ENCODE measurements around the gene AAMDC.
A peak's percentile ranks its signal among the peaks of the same experiment; 100 is the strongest.
"Not testable (repeated sequence)": the region's sequence is repeated elsewhere in the genome, so short reads cannot be mapped to it uniquely, and the experiment has no call there.

Gene AAMDC

DNA sequence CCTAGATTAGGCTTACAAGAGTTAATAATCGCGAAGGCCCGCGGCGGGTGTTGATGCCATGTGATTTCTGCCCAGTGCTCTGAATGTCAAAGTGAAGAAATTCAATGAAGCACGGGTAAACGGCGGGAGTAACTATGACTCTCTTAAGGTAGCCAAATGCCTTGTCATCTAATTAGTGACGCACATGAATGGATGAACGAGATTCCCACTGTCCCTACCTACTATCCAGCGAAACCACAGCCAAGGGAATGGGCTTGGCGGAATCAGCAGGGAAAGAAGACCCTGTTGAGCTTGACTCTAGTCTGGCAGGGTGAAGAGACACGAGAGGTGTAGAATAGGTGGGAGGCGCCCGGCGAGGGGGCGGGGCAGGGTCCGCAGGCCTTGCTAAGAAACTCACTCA, 65.5 kb downstream of the AAMDC start:
- no peak for DNase-seq (ENCODE audit: low read depth)

DNA sequence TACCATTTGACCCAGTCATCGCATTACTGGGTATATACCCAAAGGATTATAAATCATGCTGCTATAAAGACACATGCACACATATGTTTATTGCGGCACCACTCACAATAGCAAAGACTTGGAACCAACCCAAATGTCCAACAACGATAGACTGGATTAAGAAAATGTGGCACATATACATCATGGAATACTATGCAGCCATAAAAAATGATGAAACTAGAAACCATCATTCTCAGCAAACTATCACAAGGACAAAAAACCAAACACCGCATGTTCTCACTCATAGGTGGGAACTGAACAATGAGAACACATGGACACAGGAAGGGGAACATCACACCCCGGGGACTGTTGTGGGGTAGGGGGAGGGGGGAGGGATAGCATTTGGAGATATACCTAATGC, 68.1 kb downstream of the AAMDC start:
- not testable (repeated sequence) for DNase-seq (ENCODE audit: low read depth)

- peak; percentile 11 for DNase-seq (ENCODE audit: low read depth)
Observed at GRCh38 chr11:77890100-77890614, 69.2 kb downstream of the AAMDC start.

GRCh38 chr11:77890619-77891056, 69.7 kb downstream of the AAMDC start:
- DNase-seq (ENCODE audit: low read depth): peak; percentile 67

- peak; percentile 7 for DNase-seq (ENCODE audit: low read depth)
Observed at GRCh38 chr11:77891256-77891655, 70.3 kb downstream of the AAMDC start.

- DNase-seq (ENCODE audit: low read depth): not testable (repeated sequence)
Observed at GRCh38 chr11:77891703-77892102, 70.8 kb downstream of the AAMDC start.

DNA sequence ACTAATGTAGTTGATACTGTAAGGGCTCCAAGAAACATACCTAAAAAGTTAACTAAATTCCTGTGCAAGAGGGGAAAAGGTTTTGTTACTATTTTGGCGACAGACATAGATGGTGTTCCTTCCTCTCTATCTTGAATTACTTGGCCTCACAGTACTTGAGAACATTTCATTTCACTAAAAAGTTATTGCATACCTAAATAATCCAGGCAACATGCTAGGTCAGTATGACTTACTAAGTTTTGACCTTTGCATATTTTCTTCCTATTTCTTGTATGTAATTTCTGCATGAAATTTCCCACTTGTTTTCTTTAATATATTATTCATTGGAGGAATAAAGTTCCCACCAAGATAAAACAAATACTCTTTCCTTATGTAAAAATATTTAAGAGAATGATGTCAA, 74.0 kb downstream of the AAMDC start:
- DNase-seq (ENCODE audit: low read depth): not testable (repeated sequence)

GRCh38 chr11:77908835-77909234, 87.9 kb downstream of the AAMDC start:
- no peak for DNase-seq (ENCODE audit: low read depth)

- DNase-seq (ENCODE audit: low read depth): no peak
Observed at GRCh38 chr11:77909277-77909676, 88.3 kb downstream of the AAMDC start.

- DNase-seq (ENCODE audit: low read depth): peak; percentile 70
Observed at GRCh38 chr11:77910828-77911227, 89.9 kb downstream of the AAMDC start.

DNA sequence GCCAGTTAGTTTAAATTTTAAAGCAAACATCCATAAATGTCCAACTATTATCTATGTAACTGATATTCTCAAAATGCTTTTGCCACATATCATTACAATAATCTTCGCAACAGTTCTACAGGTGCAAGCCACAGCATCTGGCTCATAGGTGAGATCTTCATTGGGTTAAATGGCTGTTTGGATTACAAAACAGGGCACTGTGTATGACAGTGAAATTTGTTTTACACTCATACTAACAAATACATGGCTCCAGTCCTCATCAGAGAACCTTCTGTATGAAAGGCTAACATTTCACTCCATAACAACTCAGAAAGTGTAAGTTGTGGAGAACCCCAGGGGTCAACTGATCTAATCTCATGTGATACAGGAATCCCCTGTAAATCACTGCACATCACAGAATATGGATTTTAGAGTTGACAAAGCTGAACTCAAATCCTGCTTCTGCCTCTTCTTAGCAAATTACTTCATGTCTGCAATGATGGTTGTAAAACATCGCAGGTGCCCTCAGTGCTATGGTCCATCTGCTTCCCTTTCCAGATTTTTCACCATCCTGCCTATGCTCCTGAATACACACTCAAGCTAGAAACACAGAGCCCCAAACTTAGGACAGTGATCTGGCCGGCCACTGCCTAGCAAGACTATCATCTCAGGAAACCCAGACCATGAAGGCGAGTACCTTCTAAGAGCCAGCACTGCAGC, 92.8 kb downstream of the AAMDC start:
- DNase-seq (ENCODE audit: low read depth): peak; percentile 25

DNA sequence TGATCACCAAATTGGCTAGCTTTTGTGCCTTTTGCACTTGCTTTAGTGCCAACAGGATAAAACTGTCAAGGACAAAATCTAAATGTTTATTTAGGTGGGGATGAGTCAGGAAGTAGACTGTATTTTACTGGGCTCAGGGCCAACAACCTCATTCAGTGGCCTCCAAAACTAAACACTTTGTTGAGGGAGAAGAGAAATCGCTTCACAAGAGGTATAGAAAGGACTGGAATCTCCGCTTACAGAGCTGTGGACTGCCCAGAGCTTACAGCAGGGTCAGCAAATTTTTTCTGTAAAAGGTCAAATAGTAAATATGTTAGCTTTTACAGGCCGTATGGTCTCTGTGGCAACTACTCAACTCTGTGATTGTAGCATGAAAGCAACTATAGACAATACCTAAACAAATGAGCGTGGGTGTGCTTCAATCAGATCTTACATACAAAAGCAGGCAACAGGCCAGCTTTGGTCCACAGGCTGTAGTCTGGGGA, 93.4 kb downstream of the AAMDC start:
- peak; percentile 91 for DNase-seq (ENCODE audit: low read depth)

- DNase-seq (ENCODE audit: low read depth): peak; percentile 8
Observed at GRCh38 chr11:77917713-77918112, 96.8 kb downstream of the AAMDC start.

Measured in EH (cell line).